HepG2 (cell line): ENCODE measurements around the gene MCOLN1. TPM values are rescaled to one million over a fixed set of nuclear protein-coding genes. Genes with fewer than 3 reads are reported as not detected.

Source experiments
- DR1 ChIP-seq: sonication (generic); formaldehyde crosslinking; IDR thresholded peaks from 2 replicates; pipeline ENCODE4 v1.8.0; 2021; ENCODE audit warnings: mild to moderate bottlenecking, missing genetic modification reagents, inconsistent platforms
- HNF4A ChIP-seq: sonication (generic); formaldehyde crosslinking; IDR thresholded peaks from 2 replicates; pipeline ENCODE4 v1.4.0; 2020; ENCODE audit warnings: missing genetic modification reagents
- HNRNPH1 ChIP-seq: fragments of 200-400 bp; formaldehyde crosslinking; optimal IDR thresholded peaks from 2 replicates; pipeline ENCODE3; 2017; ENCODE audit warnings: mild to moderate bottlenecking, low read depth, low read length
- ISL2 ChIP-seq: sonication (generic); formaldehyde crosslinking; IDR thresholded peaks from 2 replicates; pipeline ENCODE4 v1.5.0; 2020; ENCODE audit warnings: missing genetic modification reagents
- NKX3-1 ChIP-seq: sonication (generic); formaldehyde crosslinking; IDR thresholded peaks from 2 replicates; pipeline ENCODE4 v1.5.0; 2020; ENCODE audit warnings: missing genetic modification reagents
- POLR2AphosphoS5 ChIP-seq: IDR thresholded peaks from 2 replicates; pipeline ENCODE4 v1.6.1; 2012; ENCODE audit warnings: low read depth, low read length
- REPIN1 ChIP-seq: sonication (generic); formaldehyde crosslinking; IDR thresholded peaks from 2 replicates; pipeline ENCODE4 v1.8.0; 2022; ENCODE audit warnings: missing genetic modification reagents, low read depth, mild to moderate bottlenecking, borderline replicate concordance
- RORA ChIP-seq: sonication (generic); formaldehyde crosslinking; IDR thresholded peaks from 2 replicates; pipeline ENCODE4 v1.5.0; 2020; ENCODE audit warnings: mild to moderate bottlenecking, missing genetic modification reagents, moderate library complexity
- RXRA ChIP-seq: sonication (generic); formaldehyde crosslinking; IDR thresholded peaks from 2 replicates; pipeline ENCODE4 v1.5.1; 2020; ENCODE audit warnings: missing genetic modification reagents
- SMARCE1 ChIP-seq: fragments of 450-650 bp; IDR thresholded peaks from 2 replicates; pipeline ENCODE4 v1.6.1; 2017; ENCODE audit warnings: borderline replicate concordance
- SUZ12 ChIP-seq: fragments of 150-350 bp; IDR thresholded peaks from 2 replicates; pipeline ENCODE4 v1.6.1; 2014; ENCODE audit warnings: low read depth, low read length
- ZNF138 ChIP-seq: sonication (generic); formaldehyde crosslinking; IDR thresholded peaks from 2 replicates; pipeline ENCODE4 v1.5.0; 2020; ENCODE audit warnings: mild to moderate bottlenecking, low read depth, missing genetic modification reagents
- ZNF232 ChIP-seq: sonication (generic); formaldehyde crosslinking; IDR thresholded peaks from 2 replicates; pipeline ENCODE4 v1.4.0; 2020; ENCODE audit warnings: missing genetic modification reagents, borderline replicate concordance
- polyA plus RNA-seq, 8 experiments: library from polyadenylated mRNA; depleted of rRNA in 3 of 8; stranded (reverse) in 7 of 8; unstranded in 1 of 8; fragments of >200 nt; fragmentation: Illumina TruSeq in 4 of 8; extraction: Trizol in 4 of 8; gene quantifications; 2 replicates each; pipeline versions ENCODE4 v1.2.1 to v1.2.3, GENCODE V29; 2011 to 2016; ENCODE audit warnings: low read depth in 4 of 8, missing spikeins in 1 of 8, mixed read lengths in 1 of 8; ENCODE audit not compliant: insufficient read depth in 1 of 8
- total RNA-seq, 5 experiments: library from RNA; depleted of rRNA; stranded (reverse); fragments of >200 nt; fragmentation: Illumina TruSeq; extraction: Trizol; gene quantifications; 2 replicates each; pipeline ENCODE4 v1.2.3, GENCODE V29; 2016; ENCODE audit warnings: low read depth in 1 of 5
- TF ChIP-seq, protein P1 (sequence below): sonication (generic); formaldehyde crosslinking; IDR thresholded peaks from 2 replicates; pipeline ENCODE4 v1.4.0; 2020; ENCODE audit warnings: missing genetic modification reagents
- TF ChIP-seq, protein P2 (sequence below): sonication (generic); formaldehyde crosslinking; IDR thresholded peaks from 2 replicates; pipeline ENCODE4 v1.5.0; 2020; ENCODE audit warnings: missing genetic modification reagents
- TF ChIP-seq, protein P3 (sequence below): sonication (generic); formaldehyde crosslinking; IDR thresholded peaks from 2 replicates; pipeline ENCODE4 v1.4.0; 2020; ENCODE audit warnings: mild to moderate bottlenecking, missing genetic modification reagents

Gene MCOLN1
- total and polyA plus RNA-seq, 2 of the 13 experiments (the other 11 are each of a cell fraction or from before 2014, with no cell fraction given), result 3.4 to 15.7 TPM

DNA sequence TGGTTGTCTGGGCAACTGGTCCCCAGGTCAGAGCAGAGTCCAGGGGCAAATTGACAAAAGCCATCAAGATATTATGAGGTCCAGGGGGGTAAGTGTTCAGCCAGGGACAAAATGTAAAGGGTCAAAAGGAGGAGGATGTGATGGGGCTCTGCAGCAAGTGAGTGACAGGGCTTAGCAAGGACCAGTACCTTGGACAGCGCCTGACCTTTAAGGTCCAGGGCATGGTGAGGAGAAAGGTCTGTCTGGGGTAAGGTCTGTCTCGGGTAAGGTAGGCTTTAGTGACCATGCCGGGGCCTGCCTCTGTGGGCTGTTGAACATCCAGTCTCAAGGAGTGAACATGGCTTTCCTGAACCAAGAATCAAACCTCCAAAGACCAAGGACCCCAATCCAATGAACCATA, 12.8 kb upstream of the MCOLN1 start (continued):
- TF ChIP-seq, protein P1, sequence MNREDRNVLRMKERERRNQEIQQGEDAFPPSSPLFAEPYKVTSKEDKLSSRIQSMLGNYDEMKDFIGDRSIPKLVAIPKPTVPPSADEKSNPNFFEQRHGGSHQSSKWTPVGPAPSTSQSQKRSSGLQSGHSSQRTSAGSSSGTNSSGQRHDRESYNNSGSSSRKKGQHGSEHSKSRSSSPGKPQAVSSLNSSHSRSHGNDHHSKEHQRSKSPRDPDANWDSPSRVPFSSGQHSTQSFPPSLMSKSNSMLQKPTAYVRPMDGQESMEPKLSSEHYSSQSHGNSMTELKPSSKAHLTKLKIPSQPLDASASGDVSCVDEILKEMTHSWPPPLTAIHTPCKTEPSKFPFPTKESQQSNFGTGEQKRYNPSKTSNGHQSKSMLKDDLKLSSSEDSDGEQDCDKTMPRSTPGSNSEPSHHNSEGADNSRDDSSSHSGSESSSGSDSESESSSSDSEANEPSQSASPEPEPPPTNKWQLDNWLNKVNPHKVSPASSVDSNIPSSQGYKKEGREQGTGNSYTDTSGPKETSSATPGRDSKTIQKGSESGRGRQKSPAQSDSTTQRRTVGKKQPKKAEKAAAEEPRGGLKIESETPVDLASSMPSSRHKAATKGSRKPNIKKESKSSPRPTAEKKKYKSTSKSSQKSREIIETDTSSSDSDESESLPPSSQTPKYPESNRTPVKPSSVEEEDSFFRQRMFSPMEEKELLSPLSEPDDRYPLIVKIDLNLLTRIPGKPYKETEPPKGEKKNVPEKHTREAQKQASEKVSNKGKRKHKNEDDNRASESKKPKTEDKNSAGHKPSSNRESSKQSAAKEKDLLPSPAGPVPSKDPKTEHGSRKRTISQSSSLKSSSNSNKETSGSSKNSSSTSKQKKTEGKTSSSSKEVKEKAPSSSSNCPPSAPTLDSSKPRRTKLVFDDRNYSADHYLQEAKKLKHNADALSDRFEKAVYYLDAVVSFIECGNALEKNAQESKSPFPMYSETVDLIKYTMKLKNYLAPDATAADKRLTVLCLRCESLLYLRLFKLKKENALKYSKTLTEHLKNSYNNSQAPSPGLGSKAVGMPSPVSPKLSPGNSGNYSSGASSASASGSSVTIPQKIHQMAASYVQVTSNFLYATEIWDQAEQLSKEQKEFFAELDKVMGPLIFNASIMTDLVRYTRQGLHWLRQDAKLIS (CRISPR knock-in tag), result no peak
- TF ChIP-seq RXRA (CRISPR knock-in tag), result no peak
- TF ChIP-seq SUZ12, result no peak
- no peak for TF ChIP-seq REPIN1 (CRISPR knock-in tag)
- TF ChIP-seq ZNF232, result peak; percentile 52; the same call in 1 of the 2 replicates
- TF ChIP-seq HNF4A, result no peak
- TF ChIP-seq, protein P2, sequence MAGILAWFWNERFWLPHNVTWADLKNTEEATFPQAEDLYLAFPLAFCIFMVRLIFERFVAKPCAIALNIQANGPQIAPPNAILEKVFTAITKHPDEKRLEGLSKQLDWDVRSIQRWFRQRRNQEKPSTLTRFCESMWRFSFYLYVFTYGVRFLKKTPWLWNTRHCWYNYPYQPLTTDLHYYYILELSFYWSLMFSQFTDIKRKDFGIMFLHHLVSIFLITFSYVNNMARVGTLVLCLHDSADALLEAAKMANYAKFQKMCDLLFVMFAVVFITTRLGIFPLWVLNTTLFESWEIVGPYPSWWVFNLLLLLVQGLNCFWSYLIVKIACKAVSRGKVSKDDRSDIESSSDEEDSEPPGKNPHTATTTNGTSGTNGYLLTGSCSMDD (CRISPR knock-in tag), result no peak
- TF ChIP-seq SMARCE1, result no peak
- TF ChIP-seq ZNF138, result no peak
- TF ChIP-seq DR1, result no peak
- TF ChIP-seq, protein P3, sequence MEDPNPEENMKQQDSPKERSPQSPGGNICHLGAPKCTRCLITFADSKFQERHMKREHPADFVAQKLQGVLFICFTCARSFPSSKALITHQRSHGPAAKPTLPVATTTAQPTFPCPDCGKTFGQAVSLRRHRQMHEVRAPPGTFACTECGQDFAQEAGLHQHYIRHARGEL (CRISPR knock-in tag), result no peak
- no peak for TF ChIP-seq RORA (CRISPR knock-in tag)
- TF ChIP-seq NKX3-1 (CRISPR knock-in tag), result peak; percentile 72; the same call in 1 of the 2 replicates
- no peak for TF ChIP-seq HNRNPH1
- no peak for TF ChIP-seq ISL2
- TF ChIP-seq POLR2AphosphoS5, result no peak
- TF ChIP-seq, all 625 proteins: peak for 70
